SK-N-MC (cell line): ENCODE results near the gene MT1H.

ENCODE experiments used
- EZH2 ChIP-seq: fragments of 200-600 bp; sonication (generic); IDR thresholded peaks from one replicate; pipeline ENCODE4 v1.6.1; 2017; ENCODE audit warnings: antibody characterized with exemption
- POLR2AphosphoS5 ChIP-seq: IDR thresholded peaks from 2 replicates; pipeline ENCODE4 v1.6.1; 2012; ENCODE audit warnings: mild to moderate bottlenecking, low read depth, low read length, borderline replicate concordance

- TF ChIP-seq EZH2 = no peak
- no peak for TF ChIP-seq POLR2AphosphoS5
Observed at GRCh38 chr16:56626685-56627084, 42.9 kb upstream of the MT1H start.
